BE2C (cell line): Measurements from ENCODE around the gene MOB3B.
"Not testable (repeated sequence)": the region's sequence is repeated elsewhere in the genome, so short reads cannot be mapped to it uniquely, and the experiment has no call there.

ENCODE experiments used
- DNase-seq: peaks from one replicate; pipeline ENCODE4 v3.0.0-alpha.2; 2020
- H3K27me3 ChIP-seq: fragments of 250-450 bp; sonication (Bioruptor Pico); 2 replicates; pipeline ENCODE4 v1.5.1; 2020; ENCODE audit warnings: mild to moderate bottlenecking
- H3K36me3 ChIP-seq: fragments of 250-450 bp; sonication (Bioruptor Pico); 2 replicates; pipeline ENCODE4 v1.5.1; 2020; ENCODE audit warnings: mild to moderate bottlenecking
- H3K4me1 ChIP-seq: fragments of 250-450 bp; sonication (Bioruptor Pico); 2 replicates; pipeline ENCODE4 v1.5.1; 2020
- H3K4me3 ChIP-seq: 2 replicates; pipeline ENCODE4 v1.5.1; 2011; ENCODE audit warnings: low read depth, low read length
- H3K9me3 ChIP-seq: fragments of 250-450 bp; sonication (Bioruptor Pico); 2 replicates; pipeline ENCODE4 v1.5.1; 2020
- CTCF ChIP-seq: IDR thresholded peaks from 2 replicates; pipeline ENCODE4 v1.5.1; 2012; ENCODE audit warnings: mild to moderate bottlenecking, low read depth, low read length

MOB3B gene

GRCh38 chr9:27462434-27462833 lies 67.2 kb downstream of the MOB3B start:
- Histone ChIP-seq H3K36me3 (no peaks in the 10 kb centered on the region), H3K9me3 (no peaks in the 10 kb centered on the region), H3K4me1 (no peaks in the 10 kb centered on the region), H3K4me3 (no peak overlapping the region), H3K27me3 (no peaks in the 10 kb centered on the region)
- DNase-seq = no peak
- TF ChIP-seq CTCF = no peak

GRCh38 chr9:27460226-27461023 lies 69.2 kb downstream of the MOB3B start:
- H3K9me3 ChIP-seq = no peaks in the 10 kb centered on the region
- H3K4me1 ChIP-seq = no peaks in the 10 kb centered on the region
- H3K4me3 ChIP-seq = no peak overlapping the region
- no peaks in the 10 kb centered on the region for H3K27me3 ChIP-seq
- no peak for DNase-seq
- TF ChIP-seq CTCF = no peak
- no peaks in the 10 kb centered on the region for H3K36me3 ChIP-seq

- Histone ChIP-seq H3K4me3 (no peak overlapping the region), H3K36me3 (no peaks in the 10 kb centered on the region), H3K27me3 (no peaks in the 10 kb centered on the region), H3K9me3 (no peaks in the 10 kb centered on the region), H3K4me1 (no peaks in the 10 kb centered on the region)
- TF ChIP-seq CTCF = no peak
- DNase-seq = no peak
These were observed 72.2 kb downstream of the MOB3B start for GRCh38 chr9:27457445-27457844.

- TF ChIP-seq CTCF = no peak
- DNase-seq = no peak
- Histone ChIP-seq H3K4me1 (no peaks in the 10 kb centered on the region), H3K4me3 (no peak overlapping the region), H3K27me3 (no peaks in the 10 kb centered on the region), H3K9me3 (no peaks in the 10 kb centered on the region), H3K36me3 (no peaks in the 10 kb centered on the region)
These were observed 75.6 kb downstream of the MOB3B start for GRCh38 chr9:27453860-27454553.

- H3K36me3 ChIP-seq = no peaks in the 10 kb centered on the region
- DNase-seq = no peak
- no peaks in the 10 kb centered on the region for H3K27me3 ChIP-seq
- H3K4me1 ChIP-seq = no peaks in the 10 kb centered on the region
- no peak for TF ChIP-seq CTCF
- no peaks in the 10 kb centered on the region for H3K9me3 ChIP-seq
- no peak overlapping the region for H3K4me3 ChIP-seq
These were observed 78.3 kb downstream of the MOB3B start for GRCh38 chr9:27451207-27451797.

GRCh38 chr9:27450752-27451151 lies 78.9 kb downstream of the MOB3B start:
- no peak for DNase-seq
- Histone ChIP-seq H3K27me3 (no peaks in the 10 kb centered on the region), H3K4me3 (no peak overlapping the region), H3K4me1 (no peaks in the 10 kb centered on the region), H3K9me3 (no peaks in the 10 kb centered on the region), H3K36me3 (no peaks in the 10 kb centered on the region)
- no peak for TF ChIP-seq CTCF

- H3K36me3 ChIP-seq, H3K9me3 ChIP-seq, DNase-seq, H3K4me3 ChIP-seq, H3K27me3 ChIP-seq, H3K4me1 ChIP-seq: not testable (repeated sequence)
These were observed 81.3 kb downstream of the MOB3B start for GRCh38 chr9:27448356-27448755.
